GM19193 (cell line): ENCODE results near the gene PTGER3.

Source experiments
- POLR2A ChIP-seq: IDR thresholded peaks from 4 replicates; pipeline ENCODE4 v1.6.1; 2011; ENCODE audit not compliant: insufficient read depth, insufficient read length; ENCODE audit errors: extremely low read depth

Gene PTGER3

DNA sequence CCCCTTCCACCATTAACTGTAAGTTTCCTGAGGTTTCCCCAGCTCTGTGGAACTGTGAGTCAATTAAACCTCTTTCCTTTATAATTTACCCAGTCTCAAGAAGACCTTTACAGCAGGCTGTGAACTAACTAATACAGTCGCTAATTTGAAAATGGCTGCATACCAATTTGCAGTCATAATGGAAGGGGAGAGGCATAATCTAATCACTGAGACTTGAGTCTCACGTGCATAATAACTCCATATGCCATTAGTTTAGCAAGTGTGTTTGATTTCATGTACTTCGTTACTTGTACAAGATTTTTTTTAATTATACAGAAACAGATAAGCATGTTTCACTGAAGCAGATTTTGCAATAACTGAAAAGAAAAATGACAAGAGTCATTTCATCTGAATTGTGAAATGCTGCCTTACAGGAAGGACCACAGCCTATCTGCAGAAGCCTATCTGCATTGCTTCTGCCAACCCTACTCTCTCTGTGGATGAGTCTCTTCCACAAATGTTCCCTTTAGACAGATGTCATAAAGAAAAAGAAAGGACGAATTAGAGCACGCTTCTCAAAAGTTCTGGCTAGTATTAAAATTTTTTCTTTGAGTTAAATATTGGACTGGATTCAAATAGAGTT is 99.1 kb downstream of the PTGER3 start:
- no peak for TF ChIP-seq POLR2A

GRCh38 chr1:70947835-70948234 is 99.8 kb downstream of the PTGER3 start:
- no peak for TF ChIP-seq POLR2A

GRCh38 chr1:70945676-70946075 is 101.9 kb downstream of the PTGER3 start:
- no peak for TF ChIP-seq POLR2A

DNA sequence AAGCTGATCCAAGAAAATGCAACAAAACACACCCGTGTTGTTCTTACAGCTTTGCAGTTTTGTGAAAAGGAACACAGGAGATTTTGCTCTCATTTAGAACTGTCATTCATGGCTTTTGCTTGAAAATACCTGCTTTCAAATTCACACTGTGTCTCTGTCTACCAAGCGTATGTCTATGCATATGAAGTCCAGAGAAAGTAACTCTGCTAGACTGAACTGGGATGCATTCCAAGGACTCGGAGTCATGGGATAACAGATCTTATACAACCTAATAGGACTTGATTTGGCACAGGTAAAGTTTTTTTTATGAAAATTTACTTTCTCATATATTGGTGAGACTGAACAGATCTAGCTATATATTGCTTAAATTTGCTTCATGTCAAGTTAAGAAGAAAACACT is 102.4 kb downstream of the PTGER3 start:
- no peak for TF ChIP-seq POLR2A

DNA sequence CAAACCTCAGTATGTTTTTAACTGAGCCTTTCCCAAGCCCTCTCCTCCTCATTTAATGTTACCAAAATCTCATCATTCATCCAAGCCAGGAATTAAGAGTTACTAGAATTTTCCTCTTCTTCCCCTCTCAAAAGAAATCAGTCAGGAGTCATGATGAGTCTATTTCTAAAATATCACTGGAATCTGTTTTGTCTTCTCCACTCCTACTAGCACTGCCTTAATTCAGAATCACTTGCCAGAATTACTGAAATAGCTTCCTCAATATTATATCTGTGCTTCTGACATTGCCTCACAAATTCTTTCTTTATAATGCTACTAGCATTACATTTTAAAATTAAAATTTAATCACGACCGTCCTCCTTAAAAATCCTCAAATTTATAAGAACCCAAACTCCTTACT is 106.1 kb downstream of the PTGER3 start:
- TF ChIP-seq POLR2A, result no peak

DNA sequence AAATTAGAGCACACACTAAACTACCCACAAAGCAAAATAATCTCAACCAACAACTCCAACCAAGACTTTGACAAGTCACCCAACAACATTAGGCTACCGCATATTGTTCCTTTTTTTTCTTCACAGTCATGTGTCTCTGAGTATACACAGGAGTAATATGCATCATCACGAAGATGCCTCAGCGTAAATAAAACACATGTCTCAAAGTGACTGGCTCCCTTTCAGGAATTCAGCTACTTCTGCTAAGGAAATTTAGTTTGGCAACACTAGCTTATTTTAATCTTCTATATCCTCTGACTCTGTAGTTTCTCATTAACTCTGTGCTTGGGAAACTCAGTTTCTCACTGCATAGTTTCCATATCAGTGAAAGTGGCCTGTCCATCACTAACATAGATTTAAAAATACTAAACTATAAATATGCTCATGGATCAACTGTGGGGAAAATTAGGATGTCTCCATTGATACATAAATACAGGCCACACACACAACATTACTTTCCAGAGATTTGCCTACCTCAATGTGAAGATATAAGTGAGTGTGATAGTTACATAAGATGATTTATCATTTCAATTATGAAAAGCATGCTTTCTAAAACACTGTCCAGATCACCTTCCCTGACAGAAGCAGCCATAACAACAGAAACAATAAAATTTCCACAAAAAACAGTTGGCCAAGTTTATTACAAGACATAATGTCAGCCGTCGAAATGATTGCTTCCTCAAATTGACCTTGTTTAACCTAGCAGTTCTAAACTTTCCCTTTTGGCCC is 113.2 kb downstream of the PTGER3 start:
- no peak for TF ChIP-seq POLR2A

GRCh38 chr1:70930062-70930461 is 117.6 kb downstream of the PTGER3 start:
- no peak for TF ChIP-seq POLR2A

- no peak for TF ChIP-seq POLR2A
Measured at GRCh38 chr1:70922196-70922595, 125.4 kb downstream of the PTGER3 start.
